HG03108 (cell line): ENCODE measurements around the gene GOLGA2.

ENCODE experiments used
- ATAC-seq: cut with Tn5 transposase; IDR thresholded peaks from one replicate; pipeline ENCODE4 v1.9.1; 2021; ENCODE audit warnings: moderate library complexity; ENCODE audit not compliant: unreplicated experiment

The GOLGA2 gene

GRCh38 chr9:128260340-128260739, 15.5 kb downstream of the GOLGA2 start:
- ATAC-seq = no peak

- no peak for ATAC-seq
Measured at GRCh38 chr9:128259156-128259555, 16.7 kb downstream of the GOLGA2 start.

- no peak for ATAC-seq
Measured at GRCh38 chr9:128258326-128258725, 17.5 kb downstream of the GOLGA2 start.

GRCh38 chr9:128257907-128258306, 17.9 kb downstream of the GOLGA2 start:
- no peak for ATAC-seq

GRCh38 chr9:128257086-128257825, 18.6 kb downstream of the GOLGA2 start:
- no peak for ATAC-seq

- no peak for ATAC-seq
Measured at GRCh38 chr9:128254855-128255759, 20.7 kb downstream of the GOLGA2 start.

DNA sequence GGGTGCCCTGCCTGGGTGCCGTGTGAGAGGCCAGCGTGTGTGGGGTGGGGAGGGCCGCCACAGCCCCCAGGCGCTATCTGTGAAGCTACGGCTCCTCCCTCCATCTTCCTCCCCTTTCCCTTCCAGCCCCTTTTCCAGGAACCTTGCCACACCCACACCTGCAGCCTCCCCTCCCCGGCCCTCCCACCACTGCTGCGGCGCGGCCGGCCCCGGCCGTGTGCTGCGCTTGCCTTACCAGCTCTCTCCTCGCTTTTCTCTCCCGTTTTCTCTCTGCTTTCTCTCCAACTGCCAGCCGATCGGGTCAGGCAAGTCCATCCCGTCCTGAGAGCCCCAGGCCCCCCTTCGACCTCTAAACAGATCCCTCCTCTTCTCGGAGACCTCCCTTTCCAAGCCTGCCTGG, 21.4 kb downstream of the GOLGA2 start:
- ATAC-seq = no peak

DNA sequence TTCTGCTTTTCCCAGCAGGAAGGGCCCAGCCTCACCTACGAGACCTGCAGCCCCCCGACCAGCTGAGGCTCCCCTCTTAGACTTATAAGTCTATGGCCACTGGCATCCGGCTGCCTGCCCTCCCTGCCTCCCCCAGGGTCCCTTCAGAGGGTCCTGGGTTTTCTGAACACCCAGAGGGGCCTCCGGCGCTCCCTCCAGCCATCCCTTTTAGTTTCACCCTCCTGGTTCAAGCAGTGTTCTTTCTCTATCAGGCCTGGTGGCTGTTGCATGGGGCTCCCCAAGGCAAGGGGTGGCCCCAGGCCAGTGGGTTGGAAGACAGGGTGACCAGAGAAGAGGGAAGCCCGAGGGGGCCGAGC, 21.8 kb downstream of the GOLGA2 start:
- ATAC-seq = no peak

GRCh38 chr9:128253140-128253990, 22.4 kb downstream of the GOLGA2 start:
- ATAC-seq = no peak

- ATAC-seq = no peak
Measured at GRCh38 chr9:128252317-128253139, 23.3 kb downstream of the GOLGA2 start.

DNA sequence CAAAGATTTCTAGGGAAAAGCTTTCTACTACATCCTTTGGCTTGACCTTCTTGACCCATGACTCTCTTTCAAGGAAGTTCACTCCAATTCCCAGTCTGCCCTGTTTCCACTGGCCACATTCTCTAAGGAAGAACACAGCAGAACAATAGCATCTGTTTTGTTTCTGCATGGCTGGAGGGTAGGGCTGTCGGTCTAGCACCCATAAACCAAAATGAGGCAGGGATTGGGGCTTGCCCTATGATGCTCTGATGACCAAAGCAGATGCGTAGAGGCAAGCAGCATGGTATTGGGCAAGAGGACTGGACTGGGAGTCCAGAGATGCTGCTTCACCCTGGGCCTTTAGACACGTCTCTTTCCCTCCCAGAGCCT, 24.1 kb downstream of the GOLGA2 start:
- ATAC-seq = no peak

DNA sequence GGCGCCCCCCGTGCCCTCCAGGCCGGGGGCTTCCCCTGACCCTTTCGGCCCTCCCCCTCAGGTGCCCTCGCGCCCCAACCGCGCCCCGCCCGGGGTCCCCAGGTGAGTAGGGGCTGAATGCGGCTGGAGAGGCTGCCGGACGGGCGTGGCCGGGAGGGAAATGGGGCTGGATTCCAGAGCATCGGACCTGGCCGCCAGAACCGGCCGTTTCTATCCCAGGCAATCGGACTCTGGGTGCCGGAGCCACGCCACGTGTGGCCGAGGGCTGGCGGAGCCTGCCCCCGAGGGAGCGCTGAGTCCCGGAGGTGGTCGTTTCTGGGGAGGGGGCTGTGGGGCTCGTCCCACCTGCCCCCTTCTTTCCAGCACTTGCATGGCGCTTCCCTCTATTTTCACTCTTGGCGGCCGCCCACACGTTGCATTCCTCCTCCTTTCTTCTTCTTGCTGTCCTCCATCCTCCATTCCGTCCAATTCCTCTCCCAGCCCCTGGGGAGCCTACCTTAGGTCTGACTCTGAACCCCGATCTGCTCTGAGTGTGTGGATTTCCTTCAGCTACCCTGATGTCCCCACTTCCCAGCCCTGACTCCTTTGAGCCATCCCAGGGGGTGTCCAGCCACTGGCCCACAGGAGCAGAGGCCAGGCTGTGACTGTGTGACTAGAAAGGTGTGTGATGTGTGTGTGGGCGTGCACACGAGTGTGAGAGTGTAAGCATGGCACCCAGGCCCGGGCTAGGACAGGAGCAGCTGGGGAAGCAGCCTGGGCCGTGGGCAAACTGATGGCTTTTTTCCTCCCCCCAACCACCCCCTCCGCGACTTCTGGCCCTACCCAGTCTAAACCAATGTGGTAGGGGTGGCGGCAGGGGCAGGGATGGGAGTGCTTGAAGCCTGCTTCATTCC, 24.7 kb downstream of the GOLGA2 start:
- ATAC-seq = no peak

- peak; percentile 85 for ATAC-seq
Measured at GRCh38 chr9:128249908-128250838, 25.6 kb downstream of the GOLGA2 start.

GRCh38 chr9:128249558-128249907, 26.3 kb downstream of the GOLGA2 start:
- no peak for ATAC-seq

DNA sequence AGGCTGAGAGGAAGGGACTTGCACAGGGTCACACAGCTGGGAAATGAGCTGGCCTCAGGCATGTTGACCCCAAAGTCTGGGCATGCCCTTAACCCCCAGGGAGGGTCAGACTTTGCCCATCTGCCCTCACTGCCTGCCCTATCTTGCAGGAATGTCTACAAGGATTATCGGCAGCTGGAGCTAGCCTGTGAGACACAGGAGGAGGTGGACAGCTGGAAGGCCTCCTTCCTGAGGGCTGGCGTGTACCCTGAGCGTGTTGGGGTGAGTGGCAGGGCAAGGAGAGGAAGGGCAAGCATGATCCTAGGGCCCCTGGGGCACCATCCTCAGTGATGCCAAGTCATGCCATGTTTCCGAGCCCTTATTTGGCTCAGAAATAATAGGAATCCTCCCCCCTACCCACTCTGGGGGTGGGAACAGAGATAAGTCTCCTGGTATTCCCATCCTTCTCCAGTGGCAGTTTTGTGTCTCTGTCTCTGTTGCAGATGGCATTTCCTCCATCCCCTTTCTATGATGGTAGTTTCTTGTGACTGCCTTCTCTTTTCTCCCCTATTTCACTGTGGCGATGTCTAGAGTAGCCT, 28.5 kb downstream of the GOLGA2 start:
- no peak for ATAC-seq

DNA sequence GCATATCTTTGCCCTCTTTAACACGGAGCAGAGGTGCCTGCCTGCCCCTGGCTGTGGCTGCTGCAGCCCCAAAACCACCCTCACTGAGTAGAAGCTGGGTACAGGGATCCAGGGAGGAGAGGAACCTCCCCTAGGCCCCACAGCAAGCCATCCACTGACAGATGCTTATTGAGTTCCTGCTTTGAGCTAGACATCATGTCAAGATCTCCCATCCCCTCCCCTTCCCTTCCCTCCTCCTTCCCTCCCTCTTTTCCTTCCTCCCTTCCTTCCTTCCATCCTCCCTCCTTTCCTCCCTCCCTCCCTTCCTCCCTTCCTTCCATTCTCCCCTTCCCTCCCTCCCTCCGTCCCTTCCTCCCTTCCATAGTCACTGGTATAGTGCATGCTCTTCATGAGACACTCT, 29.3 kb downstream of the GOLGA2 start:
- no peak for ATAC-seq

DNA sequence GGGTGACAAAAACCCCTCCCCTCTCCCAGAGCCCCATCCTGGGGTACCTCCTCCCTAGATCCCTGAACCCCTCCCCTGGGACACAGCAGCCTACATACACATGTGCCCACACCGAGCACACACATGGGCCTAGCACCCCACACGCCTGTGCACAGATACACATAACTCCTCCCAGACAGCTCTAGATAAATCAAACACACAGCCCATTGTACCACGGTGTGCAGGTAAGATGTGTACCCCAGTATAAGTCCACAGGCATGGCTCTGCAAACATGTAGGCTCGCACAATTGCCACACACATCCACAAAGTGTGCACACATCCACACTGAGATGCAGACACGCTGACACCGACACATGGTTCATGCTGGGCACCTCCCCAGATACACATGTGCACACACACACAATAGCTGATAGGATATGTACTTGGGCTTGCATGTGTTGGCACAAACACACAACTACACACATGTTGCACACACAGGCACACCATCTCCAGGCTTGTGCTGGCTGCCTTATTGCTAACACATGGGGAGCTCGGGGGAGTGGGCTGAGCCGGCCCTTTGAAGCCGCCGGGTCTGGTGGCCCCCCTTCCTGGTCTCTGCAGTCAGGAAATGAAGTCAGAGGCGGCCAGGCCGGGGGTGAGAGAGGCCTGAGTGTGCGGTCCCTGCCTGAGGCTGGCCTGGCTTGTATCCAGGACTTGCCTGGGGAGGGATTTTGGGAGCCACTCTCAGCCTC, 30.2 kb downstream of the GOLGA2 start:
- no peak for ATAC-seq

GRCh38 chr9:128244837-128245231, 31.0 kb downstream of the GOLGA2 start:
- no peak for ATAC-seq
